ENCODE data around the gene OAS3.

DNA sequence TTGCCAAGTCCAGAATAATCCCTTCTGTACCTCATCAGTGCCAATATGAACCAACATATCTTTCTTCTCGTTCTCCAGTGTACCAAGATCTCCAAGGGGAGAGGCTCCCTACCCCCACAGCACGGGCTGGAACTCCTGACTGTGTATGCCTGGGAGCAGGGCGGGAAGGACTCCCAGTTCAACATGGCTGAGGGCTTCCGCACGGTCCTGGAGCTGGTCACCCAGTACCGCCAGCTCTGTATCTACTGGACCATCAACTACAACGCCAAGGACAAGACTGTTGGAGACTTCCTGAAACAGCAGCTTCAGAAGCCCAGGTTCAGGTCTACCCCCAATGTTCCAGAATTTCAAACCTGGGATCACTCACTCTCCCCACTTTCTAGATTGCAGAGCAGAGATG lies 29.6 kb downstream of the OAS3 start:
- TF ChIP-seq POLR2AphosphoS5 (IDR thresholded peaks at IDR 0.05), result no peak
- TF ChIP-seq, protein P1, sequence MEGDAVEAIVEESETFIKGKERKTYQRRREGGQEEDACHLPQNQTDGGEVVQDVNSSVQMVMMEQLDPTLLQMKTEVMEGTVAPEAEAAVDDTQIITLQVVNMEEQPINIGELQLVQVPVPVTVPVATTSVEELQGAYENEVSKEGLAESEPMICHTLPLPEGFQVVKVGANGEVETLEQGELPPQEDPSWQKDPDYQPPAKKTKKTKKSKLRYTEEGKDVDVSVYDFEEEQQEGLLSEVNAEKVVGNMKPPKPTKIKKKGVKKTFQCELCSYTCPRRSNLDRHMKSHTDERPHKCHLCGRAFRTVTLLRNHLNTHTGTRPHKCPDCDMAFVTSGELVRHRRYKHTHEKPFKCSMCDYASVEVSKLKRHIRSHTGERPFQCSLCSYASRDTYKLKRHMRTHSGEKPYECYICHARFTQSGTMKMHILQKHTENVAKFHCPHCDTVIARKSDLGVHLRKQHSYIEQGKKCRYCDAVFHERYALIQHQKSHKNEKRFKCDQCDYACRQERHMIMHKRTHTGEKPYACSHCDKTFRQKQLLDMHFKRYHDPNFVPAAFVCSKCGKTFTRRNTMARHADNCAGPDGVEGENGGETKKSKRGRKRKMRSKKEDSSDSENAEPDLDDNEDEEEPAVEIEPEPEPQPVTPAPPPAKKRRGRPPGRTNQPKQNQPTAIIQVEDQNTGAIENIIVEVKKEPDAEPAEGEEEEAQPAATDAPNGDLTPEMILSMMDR (IDR thresholded peaks at IDR 0.05), result no peak

Measured in breast epithelium (tissue), 3 donors.